Measurements from ENCODE around the gene CD33. TPM values are rescaled to one million over a fixed set of nuclear protein-coding genes. Genes with fewer than 3 reads are reported as not detected.

Gene CD33
- total RNA-seq, 1 donor from 2014 or later, result not detected

- Mint-ChIP-seq H3K9me3 (no peaks in the 10 kb centered on the region), H3K4me3 (no peak overlapping the region), H3K27me3 (ENCODE audit: low read depth) (peaks cover 2% of the 10 kb centered on the region), H3K27ac (no peak overlapping the region), H3K4me1 (no peaks in the 10 kb centered on the region), H3K36me3 (no peaks in the 10 kb centered on the region)
- DNase-seq (ENCODE audit: low spot score in 2 of 2, unreplicated experiment in 2 of 2), result no peak
- TF ChIP-seq, protein P1, sequence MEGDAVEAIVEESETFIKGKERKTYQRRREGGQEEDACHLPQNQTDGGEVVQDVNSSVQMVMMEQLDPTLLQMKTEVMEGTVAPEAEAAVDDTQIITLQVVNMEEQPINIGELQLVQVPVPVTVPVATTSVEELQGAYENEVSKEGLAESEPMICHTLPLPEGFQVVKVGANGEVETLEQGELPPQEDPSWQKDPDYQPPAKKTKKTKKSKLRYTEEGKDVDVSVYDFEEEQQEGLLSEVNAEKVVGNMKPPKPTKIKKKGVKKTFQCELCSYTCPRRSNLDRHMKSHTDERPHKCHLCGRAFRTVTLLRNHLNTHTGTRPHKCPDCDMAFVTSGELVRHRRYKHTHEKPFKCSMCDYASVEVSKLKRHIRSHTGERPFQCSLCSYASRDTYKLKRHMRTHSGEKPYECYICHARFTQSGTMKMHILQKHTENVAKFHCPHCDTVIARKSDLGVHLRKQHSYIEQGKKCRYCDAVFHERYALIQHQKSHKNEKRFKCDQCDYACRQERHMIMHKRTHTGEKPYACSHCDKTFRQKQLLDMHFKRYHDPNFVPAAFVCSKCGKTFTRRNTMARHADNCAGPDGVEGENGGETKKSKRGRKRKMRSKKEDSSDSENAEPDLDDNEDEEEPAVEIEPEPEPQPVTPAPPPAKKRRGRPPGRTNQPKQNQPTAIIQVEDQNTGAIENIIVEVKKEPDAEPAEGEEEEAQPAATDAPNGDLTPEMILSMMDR (IDR thresholded peaks at IDR 0.05; ENCODE audit: unreplicated experiment), result no peak
Observed at GRCh38 chr19:51252306-51253079, 27.6 kb downstream of the CD33 start.

DNA sequence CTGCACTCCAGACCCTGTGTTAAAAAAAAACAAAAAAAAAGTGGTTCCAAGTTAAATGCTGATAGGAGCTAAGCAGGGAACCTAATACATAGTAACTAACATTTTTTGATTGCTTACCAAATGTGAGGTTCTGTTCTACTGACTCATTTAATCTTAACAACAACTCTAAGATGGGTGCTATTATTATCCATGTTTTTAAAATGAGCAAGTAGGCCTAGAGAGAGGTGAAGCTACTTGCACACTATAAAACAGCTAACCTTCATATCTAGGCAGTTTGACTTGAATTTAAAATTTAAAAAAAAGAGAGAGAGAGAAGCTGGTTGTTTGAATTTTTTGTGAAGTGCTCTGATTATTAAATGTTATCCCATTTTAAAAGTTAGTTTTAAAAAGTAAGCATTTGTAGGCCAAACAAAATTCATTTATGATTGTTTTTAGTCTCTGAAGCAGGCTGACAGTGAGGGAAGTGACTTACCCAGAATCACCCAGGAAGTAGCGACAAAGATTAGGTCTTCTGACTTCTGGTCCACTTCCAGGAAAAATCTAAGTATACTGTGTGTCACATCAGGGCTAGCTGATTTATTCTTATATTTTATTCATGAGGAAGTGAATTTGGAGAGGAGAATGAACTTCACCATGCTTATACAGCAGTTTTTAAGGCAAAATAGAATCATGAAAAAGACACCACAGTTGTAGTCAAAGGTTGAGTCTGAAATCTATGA is 28.4 kb downstream of the CD33 start:
- peaks cover 5% of the 10 kb centered on the region for H3K27me3 Mint-ChIP-seq (ENCODE audit: low read depth)
- H3K4me1 Mint-ChIP-seq, result no peaks in the 10 kb centered on the region
- DNase-seq (ENCODE audit: low spot score in 2 of 2, unreplicated experiment in 2 of 2), result no peak
- no peak overlapping the region for H3K27ac Mint-ChIP-seq
- H3K9me3 Mint-ChIP-seq, result no peaks in the 10 kb centered on the region
- no peaks in the 10 kb centered on the region for H3K36me3 Mint-ChIP-seq
- H3K4me3 Mint-ChIP-seq, result no peak overlapping the region
- TF ChIP-seq, protein P1 (IDR thresholded peaks at IDR 0.05; ENCODE audit: unreplicated experiment), result no peak

GRCh38 chr19:51256155-51256625 is 31.3 kb downstream of the CD33 start:
- no peak overlapping the region for H3K27ac Mint-ChIP-seq
- DNase-seq (ENCODE audit: low spot score in 2 of 2, unreplicated experiment in 2 of 2), result no peak
- no peaks in the 10 kb centered on the region for H3K9me3 Mint-ChIP-seq
- H3K4me3 Mint-ChIP-seq, result no peak overlapping the region
- no peaks in the 10 kb centered on the region for H3K4me1 Mint-ChIP-seq
- TF ChIP-seq, protein P1 (IDR thresholded peaks at IDR 0.05; ENCODE audit: unreplicated experiment), result no peak
- H3K27me3 Mint-ChIP-seq (ENCODE audit: low read depth), result peaks cover 8% of the 10 kb centered on the region
- H3K36me3 Mint-ChIP-seq, result no peaks in the 10 kb centered on the region

DNA sequence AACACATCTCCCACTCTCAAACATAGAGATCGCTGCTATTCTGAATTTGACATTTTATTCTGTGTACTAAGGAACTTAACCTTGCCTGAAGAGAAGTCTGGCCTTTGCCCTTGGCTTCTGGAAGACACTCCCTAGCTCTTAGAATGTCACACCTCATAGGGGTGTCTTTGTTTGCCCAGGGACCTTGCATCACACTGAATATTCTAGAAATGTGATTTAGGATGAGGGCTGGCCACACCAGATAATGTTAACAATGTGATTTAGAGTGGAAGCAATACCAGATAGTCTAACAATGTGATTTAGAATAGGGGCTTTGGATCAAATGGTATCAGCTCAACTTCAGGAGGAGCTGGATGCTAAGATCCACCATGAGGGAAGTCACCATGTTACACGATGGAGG is 32.6 kb downstream of the CD33 start:
- no peaks in the 10 kb centered on the region for H3K9me3 Mint-ChIP-seq
- no peaks in the 10 kb centered on the region for H3K4me1 Mint-ChIP-seq
- peaks cover 11% of the 10 kb centered on the region for H3K27me3 Mint-ChIP-seq (ENCODE audit: low read depth)
- H3K27ac Mint-ChIP-seq, result no peak overlapping the region
- no peaks in the 10 kb centered on the region for H3K36me3 Mint-ChIP-seq
- H3K4me3 Mint-ChIP-seq, result no peak overlapping the region
- DNase-seq (ENCODE audit: low spot score in 2 of 2, unreplicated experiment in 2 of 2), result no peak
- TF ChIP-seq, protein P1 (IDR thresholded peaks at IDR 0.05; ENCODE audit: unreplicated experiment), result no peak

- no peak overlapping the region for H3K27ac Mint-ChIP-seq
- no peak for DNase-seq (ENCODE audit: low spot score in 2 of 2, unreplicated experiment in 2 of 2)
Observed at GRCh38 chr19:51258165-51259160, 33.6 kb downstream of the CD33 start.

More at GRCh38 chr19:51258165-51259160, 33.6 kb downstream of the CD33 start:
- Mint-ChIP-seq H3K4me3 (no peak overlapping the region), H3K9me3 (no peaks in the 10 kb centered on the region), H3K27me3 (ENCODE audit: low read depth) (peaks cover 15% of the 10 kb centered on the region), H3K4me1 (no peaks in the 10 kb centered on the region), H3K36me3 (no peaks in the 10 kb centered on the region)
- TF ChIP-seq, protein P1 (IDR thresholded peaks at IDR 0.05; ENCODE audit: unreplicated experiment), result no peak
